ENCODE measurements around the gene PCP4. TPM values are rescaled to one million over a fixed set of nuclear protein-coding genes. Genes with fewer than 3 reads are reported as not detected.

Gene PCP4
- total and polyA plus RNA-seq, 10 of the 15 experiments (the other 5 are each of a cell fraction or from before 2014, with no cell fraction given), result not detected

DNA sequence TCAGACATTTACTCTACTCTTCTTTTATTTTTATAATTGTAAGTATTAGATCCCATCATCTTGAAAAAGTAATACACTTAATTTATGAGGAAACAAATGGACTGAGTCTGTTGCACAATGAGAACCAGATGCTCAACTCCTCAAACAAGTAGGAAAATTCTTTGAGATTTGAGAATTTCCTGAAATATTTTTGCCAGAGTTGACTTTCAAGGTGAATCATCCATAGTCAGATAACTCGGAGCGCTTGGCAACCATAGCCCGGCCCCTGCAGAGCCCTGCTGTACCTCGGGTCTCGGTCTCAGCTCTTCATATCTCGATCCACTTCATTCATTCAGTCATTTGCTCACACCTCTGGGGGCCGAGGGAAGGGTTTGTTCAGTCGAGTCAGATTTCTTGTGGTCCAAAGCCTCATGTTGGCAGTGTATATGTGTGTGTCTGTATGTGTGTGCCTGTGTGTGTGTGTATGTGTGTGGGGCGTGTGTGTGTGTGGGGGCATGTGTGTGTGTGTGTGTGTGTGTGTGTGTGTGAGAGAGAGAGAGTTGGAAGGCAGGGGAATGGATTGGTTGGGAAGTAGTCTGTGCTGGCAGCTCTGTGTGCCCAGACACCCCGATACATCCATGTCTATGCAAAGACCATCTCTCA lies 18.1 kb upstream of the PCP4 start:
- no peaks in the 10 kb centered on the region for H3K36me3 ChIP-seq (ENCODE audit: control insufficient read depth in 2 of 2, insufficient read depth in 2 of 2, low read length in 1 of 2)
- ChIA-PET POLR2A (no interaction called here), SMC1A (ENCODE audit: uncharacterized antibody, unreplicated experiment) (no interaction called here), RAD21 (ENCODE audit: unreplicated experiment) (no interaction called here), CTCF (no interaction called here)
- BruUV-seq (replicated peaks), result no TSS peak
- no peak for DNase-seq (ENCODE audit: low read depth, low spot score)
- intact Hi-C loops (cut with micrococcal nuclease; ENCODE audit: unreplicated experiment), result no loop called here
- 13% methylated on average over 10 of the region's 10 CpGs for WGBS (ENCODE audit: insufficient coverage, insufficient replicate concordance, low lambda C conversion rate, missing lambda C conversion rate)
- in situ Hi-C loops (cut with MboI), result no loop called here
- no peak overlapping the region for H2AFZ ChIP-seq (ENCODE audit: control insufficient read depth, low read depth, low read length)
- TF ChIP-seq ZNF274 (IDR thresholded peaks at IDR 0.05; ENCODE audit: insufficient read depth, insufficient read length) (no peak), RBBP5 (conservative IDR thresholded peaks at IDR 0.05) (no peak)
- TF ChIP-seq, protein P1, sequence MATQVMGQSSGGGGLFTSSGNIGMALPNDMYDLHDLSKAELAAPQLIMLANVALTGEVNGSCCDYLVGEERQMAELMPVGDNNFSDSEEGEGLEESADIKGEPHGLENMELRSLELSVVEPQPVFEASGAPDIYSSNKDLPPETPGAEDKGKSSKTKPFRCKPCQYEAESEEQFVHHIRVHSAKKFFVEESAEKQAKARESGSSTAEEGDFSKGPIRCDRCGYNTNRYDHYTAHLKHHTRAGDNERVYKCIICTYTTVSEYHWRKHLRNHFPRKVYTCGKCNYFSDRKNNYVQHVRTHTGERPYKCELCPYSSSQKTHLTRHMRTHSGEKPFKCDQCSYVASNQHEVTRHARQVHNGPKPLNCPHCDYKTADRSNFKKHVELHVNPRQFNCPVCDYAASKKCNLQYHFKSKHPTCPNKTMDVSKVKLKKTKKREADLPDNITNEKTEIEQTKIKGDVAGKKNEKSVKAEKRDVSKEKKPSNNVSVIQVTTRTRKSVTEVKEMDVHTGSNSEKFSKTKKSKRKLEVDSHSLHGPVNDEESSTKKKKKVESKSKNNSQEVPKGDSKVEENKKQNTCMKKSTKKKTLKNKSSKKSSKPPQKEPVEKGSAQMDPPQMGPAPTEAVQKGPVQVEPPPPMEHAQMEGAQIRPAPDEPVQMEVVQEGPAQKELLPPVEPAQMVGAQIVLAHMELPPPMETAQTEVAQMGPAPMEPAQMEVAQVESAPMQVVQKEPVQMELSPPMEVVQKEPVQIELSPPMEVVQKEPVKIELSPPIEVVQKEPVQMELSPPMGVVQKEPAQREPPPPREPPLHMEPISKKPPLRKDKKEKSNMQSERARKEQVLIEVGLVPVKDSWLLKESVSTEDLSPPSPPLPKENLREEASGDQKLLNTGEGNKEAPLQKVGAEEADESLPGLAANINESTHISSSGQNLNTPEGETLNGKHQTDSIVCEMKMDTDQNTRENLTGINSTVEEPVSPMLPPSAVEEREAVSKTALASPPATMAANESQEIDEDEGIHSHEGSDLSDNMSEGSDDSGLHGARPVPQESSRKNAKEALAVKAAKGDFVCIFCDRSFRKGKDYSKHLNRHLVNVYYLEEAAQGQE (IDR thresholded peaks at IDR 0.05; ENCODE audit: low read depth, low read length), result no peak
- no peaks in the 10 kb centered on the region for H3K4me1 ChIP-seq (ENCODE audit: control insufficient read depth, insufficient read depth, low read length)
- H4K20me1 ChIP-seq (ENCODE audit: control insufficient read depth, insufficient read depth), result no peaks in the 10 kb centered on the region
- H3K9me3 ChIP-seq (replicated peaks; ENCODE audit: control insufficient read depth, insufficient read depth, low read length), result no peaks in the 10 kb centered on the region; the same call in 2 of the 3 replicates
- no peak overlapping the region for H3K4me3 ChIP-seq
- no peak overlapping the region for H3K4me2 ChIP-seq (ENCODE audit: control insufficient read depth, insufficient read depth)
- no peak overlapping the region for H3K9ac ChIP-seq (ENCODE audit: control insufficient read depth, insufficient read depth, low read length)
- no peaks in the 10 kb centered on the region for H3K79me2 ChIP-seq (ENCODE audit: control insufficient read depth, insufficient read depth, low read length)
- no peak for FAIRE-seq
- no peak for ATAC-seq
- H3K27ac ChIP-seq (ENCODE audit: control insufficient read depth, insufficient read depth), result no peak overlapping the region
- no peaks in the 10 kb centered on the region for H3K27me3 ChIP-seq (replicated peaks in 1 of 2; ENCODE audit: control insufficient read depth in 2 of 2, insufficient read depth in 2 of 2, low read length in 1 of 2)

DNA sequence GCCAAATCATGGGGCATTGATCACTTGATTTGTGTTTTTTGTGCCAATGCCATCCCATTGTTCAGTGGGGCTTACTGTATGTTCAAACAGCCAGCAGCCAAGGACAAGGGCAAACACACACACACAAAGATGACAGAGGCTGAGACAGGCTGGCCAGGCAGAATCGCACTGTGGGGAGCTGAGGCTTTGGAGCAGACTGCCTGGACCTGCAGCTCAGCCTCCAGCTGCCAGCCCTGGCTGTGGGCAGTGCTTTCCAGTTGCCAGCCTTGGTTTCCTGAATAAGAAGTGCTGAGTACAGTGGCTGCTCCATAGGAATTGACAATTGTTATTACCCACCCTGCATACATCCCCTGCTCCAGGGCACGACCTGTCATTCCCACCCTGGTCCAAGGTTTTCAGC lies 16.9 kb upstream of the PCP4 start:
- H3K36me3 ChIP-seq (ENCODE audit: control insufficient read depth in 2 of 2, insufficient read depth in 2 of 2, low read length in 1 of 2), result no peaks in the 10 kb centered on the region
- DNase-seq (ENCODE audit: low read depth, low spot score) (no peak), ATAC-seq (no peak), FAIRE-seq (no peak)
- intact Hi-C loops (cut with micrococcal nuclease; ENCODE audit: unreplicated experiment), result no loop called here
- H3K4me2 ChIP-seq (ENCODE audit: control insufficient read depth, insufficient read depth), result no peak overlapping the region
- ChIA-PET RAD21 (ENCODE audit: unreplicated experiment) (no interaction called here), CTCF (no interaction called here), POLR2A (no interaction called here), SMC1A (ENCODE audit: uncharacterized antibody, unreplicated experiment) (no interaction called here)
- no peaks in the 10 kb centered on the region for H3K4me1 ChIP-seq (ENCODE audit: control insufficient read depth, insufficient read depth, low read length)
- H3K9me3 ChIP-seq (replicated peaks; ENCODE audit: control insufficient read depth, insufficient read depth, low read length), result no peaks in the 10 kb centered on the region; the same call in 2 of the 3 replicates
- in situ Hi-C loops (cut with MboI), result no loop called here
- no peak overlapping the region for H2AFZ ChIP-seq (ENCODE audit: control insufficient read depth, low read depth, low read length)
- no peaks in the 10 kb centered on the region for H3K79me2 ChIP-seq (ENCODE audit: control insufficient read depth, insufficient read depth, low read length)
- H3K27me3 ChIP-seq (replicated peaks in 1 of 2; ENCODE audit: control insufficient read depth in 2 of 2, insufficient read depth in 2 of 2, low read length in 1 of 2), result no peaks in the 10 kb centered on the region
- H4K20me1 ChIP-seq (ENCODE audit: control insufficient read depth, insufficient read depth), result no peaks in the 10 kb centered on the region
- H3K9ac ChIP-seq (ENCODE audit: control insufficient read depth, insufficient read depth, low read length), result no peak overlapping the region
- no peak overlapping the region for H3K4me3 ChIP-seq
- no TSS peak for BruUV-seq (replicated peaks)
- H3K27ac ChIP-seq (ENCODE audit: control insufficient read depth, insufficient read depth), result no peak overlapping the region
- WGBS (ENCODE audit: insufficient coverage, insufficient replicate concordance, low lambda C conversion rate, missing lambda C conversion rate), result 0% methylated on average over 2 of the region's 2 CpGs
- TF ChIP-seq IKZF1 (conservative IDR thresholded peaks at IDR 0.05), result no peak
- TF ChIP-seq, protein P2, sequence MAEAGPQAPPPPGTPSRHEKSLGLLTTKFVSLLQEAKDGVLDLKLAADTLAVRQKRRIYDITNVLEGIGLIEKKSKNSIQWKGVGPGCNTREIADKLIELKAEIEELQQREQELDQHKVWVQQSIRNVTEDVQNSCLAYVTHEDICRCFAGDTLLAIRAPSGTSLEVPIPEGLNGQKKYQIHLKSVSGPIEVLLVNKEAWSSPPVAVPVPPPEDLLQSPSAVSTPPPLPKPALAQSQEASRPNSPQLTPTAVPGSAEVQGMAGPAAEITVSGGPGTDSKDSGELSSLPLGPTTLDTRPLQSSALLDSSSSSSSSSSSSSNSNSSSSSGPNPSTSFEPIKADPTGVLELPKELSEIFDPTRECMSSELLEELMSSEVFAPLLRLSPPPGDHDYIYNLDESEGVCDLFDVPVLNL (IDR thresholded peaks at IDR 0.05; ENCODE audit: low read depth, low read length), result no peak
- TF ChIP-seq FOXM1 (IDR thresholded peaks at IDR 0.05; ENCODE audit: low read depth, low read length), result no peak
- TF ChIP-seq, protein P3, sequence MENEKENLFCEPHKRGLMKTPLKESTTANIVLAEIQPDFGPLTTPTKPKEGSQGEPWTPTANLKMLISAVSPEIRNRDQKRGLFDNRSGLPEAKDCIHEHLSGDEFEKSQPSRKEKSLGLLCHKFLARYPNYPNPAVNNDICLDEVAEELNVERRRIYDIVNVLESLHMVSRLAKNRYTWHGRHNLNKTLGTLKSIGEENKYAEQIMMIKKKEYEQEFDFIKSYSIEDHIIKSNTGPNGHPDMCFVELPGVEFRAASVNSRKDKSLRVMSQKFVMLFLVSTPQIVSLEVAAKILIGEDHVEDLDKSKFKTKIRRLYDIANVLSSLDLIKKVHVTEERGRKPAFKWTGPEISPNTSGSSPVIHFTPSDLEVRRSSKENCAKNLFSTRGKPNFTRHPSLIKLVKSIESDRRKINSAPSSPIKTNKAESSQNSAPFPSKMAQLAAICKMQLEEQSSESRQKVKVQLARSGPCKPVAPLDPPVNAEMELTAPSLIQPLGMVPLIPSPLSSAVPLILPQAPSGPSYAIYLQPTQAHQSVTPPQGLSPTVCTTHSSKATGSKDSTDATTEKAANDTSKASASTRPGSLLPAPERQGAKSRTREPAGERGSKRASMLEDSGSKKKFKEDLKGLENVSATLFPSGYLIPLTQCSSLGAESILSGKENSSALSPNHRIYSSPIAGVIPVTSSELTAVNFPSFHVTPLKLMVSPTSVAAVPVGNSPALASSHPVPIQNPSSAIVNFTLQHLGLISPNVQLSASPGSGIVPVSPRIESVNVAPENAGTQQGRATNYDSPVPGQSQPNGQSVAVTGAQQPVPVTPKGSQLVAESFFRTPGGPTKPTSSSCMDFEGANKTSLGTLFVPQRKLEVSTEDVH (IDR thresholded peaks at IDR 0.05; ENCODE audit: low read depth, partially characterized antibody), result no peak
- TF ChIP-seq BACH1 (IDR thresholded peaks at IDR 0.05; ENCODE audit: borderline replicate concordance), result no peak
- TF ChIP-seq, protein P4, sequence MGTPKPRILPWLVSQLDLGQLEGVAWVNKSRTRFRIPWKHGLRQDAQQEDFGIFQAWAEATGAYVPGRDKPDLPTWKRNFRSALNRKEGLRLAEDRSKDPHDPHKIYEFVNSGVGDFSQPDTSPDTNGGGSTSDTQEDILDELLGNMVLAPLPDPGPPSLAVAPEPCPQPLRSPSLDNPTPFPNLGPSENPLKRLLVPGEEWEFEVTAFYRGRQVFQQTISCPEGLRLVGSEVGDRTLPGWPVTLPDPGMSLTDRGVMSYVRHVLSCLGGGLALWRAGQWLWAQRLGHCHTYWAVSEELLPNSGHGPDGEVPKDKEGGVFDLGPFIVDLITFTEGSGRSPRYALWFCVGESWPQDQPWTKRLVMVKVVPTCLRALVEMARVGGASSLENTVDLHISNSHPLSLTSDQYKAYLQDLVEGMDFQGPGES (IDR thresholded peaks at IDR 0.05), result no peak
